Measurements from ENCODE around the gene EBPL.

Gene EBPL

DNA sequence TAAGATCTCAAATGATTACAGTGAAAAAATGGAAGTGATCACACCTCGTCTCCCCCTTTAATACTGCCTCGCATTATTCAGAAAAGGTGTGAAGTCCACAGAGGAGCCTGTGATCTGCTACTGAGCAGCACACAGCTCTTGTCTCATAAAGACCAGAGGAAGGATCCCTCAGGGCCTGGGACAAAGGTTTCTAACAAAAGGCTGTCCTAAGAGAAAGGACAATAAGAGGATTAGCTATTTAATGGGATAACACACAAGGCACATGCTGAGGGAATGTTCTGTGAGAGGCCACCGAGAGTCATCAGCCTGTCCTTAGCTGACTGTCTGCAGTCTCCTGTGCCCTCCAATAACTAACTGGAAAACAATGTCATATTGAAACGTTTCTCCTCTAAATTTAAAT, 26.7 kb downstream of the EBPL start:
- H3K36me3 ChIP-seq (ENCODE audit: control insufficient read depth in 1 of 2, insufficient read depth in 2 of 2, low read depth in 1 of 2, low read length in 2 of 2) = peaks cover 24 to 43% of the 10 kb centered on the region in 2 experiments
- no peak overlapping the region for H3K14ac ChIP-seq (ENCODE audit: low read length in 2 of 2)
- no peak overlapping the region for H4K8ac ChIP-seq (ENCODE audit: low read length)
- no peak overlapping the region for H3K4me3 ChIP-seq (ENCODE audit: insufficient read depth in 1 of 2, low read depth in 1 of 2, low read length in 2 of 2)
- H3K27me3 ChIP-seq (ENCODE audit: control insufficient read depth in 1 of 2, insufficient read depth in 1 of 2, low read length in 2 of 2) = no peaks in the 10 kb centered on the region
- no peak overlapping the region for H2AFZ ChIP-seq (ENCODE audit: low read depth, low read length)
- no peak overlapping the region for H2BK12ac ChIP-seq (ENCODE audit: low read length in 2 of 2)
- no peak overlapping the region for H3K4me2 ChIP-seq (ENCODE audit: low read length, poor library complexity, severe bottlenecking)
- H3K4me1 ChIP-seq (ENCODE audit: control insufficient read depth, insufficient read depth, low read depth, low read length) = peaks cover 4% of the 10 kb centered on the region
- H3K18ac ChIP-seq (ENCODE audit: low read depth in 1 of 2, low read length in 2 of 2) = no peak overlapping the region
- H4K91ac ChIP-seq (ENCODE audit: low read length) = no peak overlapping the region
- H3K4ac ChIP-seq (ENCODE audit: low read depth in 1 of 2, low read length in 2 of 2) = no peak overlapping the region
- H2BK15ac ChIP-seq (ENCODE audit: low read depth, poor library complexity, severe bottlenecking) = no peak overlapping the region
- 94% methylated on average over 3 of the region's 4 CpGs for WGBS
- H2BK5ac ChIP-seq (ENCODE audit: low read depth, low read length, poor library complexity, severe bottlenecking) = no peak overlapping the region
- no peak overlapping the region for H3K9ac ChIP-seq (ENCODE audit: low read length)
- no peak overlapping the region for H2BK120ac ChIP-seq (ENCODE audit: low read depth, low read length)
- DNase-seq = no peak
- H3K27ac ChIP-seq (ENCODE audit: low read length, poor library complexity, severe bottlenecking) = no peak overlapping the region
- H3K9me3 ChIP-seq (ENCODE audit: control insufficient read depth, low read length) = no peaks in the 10 kb centered on the region
- peaks cover 24% of the 10 kb centered on the region for H3K79me1 ChIP-seq (replicated peaks; ENCODE audit: low read length, poor library complexity, severe bottlenecking)
- H3K23ac ChIP-seq (ENCODE audit: low read length in 2 of 2) = no peak overlapping the region
- H2AK5ac ChIP-seq (ENCODE audit: low read length, severe bottlenecking) = no peak overlapping the region

DNA sequence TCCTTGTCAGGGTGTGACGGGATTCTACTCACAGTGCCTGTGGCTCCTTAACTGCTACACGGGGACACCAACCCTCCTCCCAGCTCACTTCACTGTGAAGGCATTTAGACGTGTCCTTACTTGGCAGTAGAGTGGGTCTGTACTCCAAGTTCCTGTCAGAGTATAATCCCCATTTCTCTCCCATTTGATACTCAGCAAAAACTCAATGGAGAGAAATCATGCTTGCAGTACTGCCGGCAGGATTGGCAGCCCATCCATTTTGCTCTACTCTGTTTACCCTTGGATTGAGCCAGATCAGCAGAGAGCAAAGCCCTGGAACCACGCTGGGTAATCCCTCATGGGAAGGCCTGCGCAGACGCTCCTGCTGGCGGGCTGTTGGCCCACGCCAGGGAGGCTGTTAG, 34.0 kb downstream of the EBPL start:
- Histone ChIP-seq H3K9me3 (ENCODE audit: control insufficient read depth, low read length) (no peaks in the 10 kb centered on the region), H3K23ac (ENCODE audit: low read length in 2 of 2) (no peak overlapping the region), H4K91ac (ENCODE audit: low read length) (no peak overlapping the region), H3K4me1 (ENCODE audit: control insufficient read depth, insufficient read depth, low read depth, low read length) (no peaks in the 10 kb centered on the region), H3K9ac (ENCODE audit: low read length) (no peak overlapping the region), H3K27ac (ENCODE audit: low read length, poor library complexity, severe bottlenecking) (no peak overlapping the region), H2AFZ (ENCODE audit: low read depth, low read length) (no peak overlapping the region), H3K18ac (ENCODE audit: low read depth in 1 of 2, low read length in 2 of 2) (no peak overlapping the region), H3K4me2 (ENCODE audit: low read length, poor library complexity, severe bottlenecking) (no peak overlapping the region), H3K4ac (ENCODE audit: low read depth in 1 of 2, low read length in 2 of 2) (no peak overlapping the region), H2AK5ac (ENCODE audit: low read length, severe bottlenecking) (no peak overlapping the region), H2BK15ac (ENCODE audit: low read depth, poor library complexity, severe bottlenecking) (no peak overlapping the region), H3K27me3 (ENCODE audit: control insufficient read depth in 1 of 2, insufficient read depth in 1 of 2, low read length in 2 of 2) (no peaks in the 10 kb centered on the region), H3K4me3 (ENCODE audit: insufficient read depth in 1 of 2, low read depth in 1 of 2, low read length in 2 of 2) (no peak overlapping the region), H3K79me1 (replicated peaks; ENCODE audit: low read length, poor library complexity, severe bottlenecking) (no peaks in the 10 kb centered on the region), H2BK120ac (ENCODE audit: low read depth, low read length) (no peak overlapping the region), H2BK12ac (ENCODE audit: low read length in 2 of 2) (no peak overlapping the region), H2BK5ac (ENCODE audit: low read depth, low read length, poor library complexity, severe bottlenecking) (no peak overlapping the region), H4K8ac (ENCODE audit: low read length) (no peak overlapping the region), H3K14ac (ENCODE audit: low read length in 2 of 2) (no peak overlapping the region), H3K36me3 (ENCODE audit: control insufficient read depth in 1 of 2, insufficient read depth in 2 of 2, low read depth in 1 of 2, low read length in 2 of 2) (peaks cover 13 to 25% of the 10 kb centered on the region in 2 experiments)
- no peak for DNase-seq
- 96% methylated on average over 9 of the region's 9 CpGs for WGBS

GRCh38 chr13:49655906-49656305, 35.4 kb downstream of the EBPL start:
- no peaks in the 10 kb centered on the region for H3K27me3 ChIP-seq (ENCODE audit: control insufficient read depth in 1 of 2, insufficient read depth in 1 of 2, low read length in 2 of 2)

DNA sequence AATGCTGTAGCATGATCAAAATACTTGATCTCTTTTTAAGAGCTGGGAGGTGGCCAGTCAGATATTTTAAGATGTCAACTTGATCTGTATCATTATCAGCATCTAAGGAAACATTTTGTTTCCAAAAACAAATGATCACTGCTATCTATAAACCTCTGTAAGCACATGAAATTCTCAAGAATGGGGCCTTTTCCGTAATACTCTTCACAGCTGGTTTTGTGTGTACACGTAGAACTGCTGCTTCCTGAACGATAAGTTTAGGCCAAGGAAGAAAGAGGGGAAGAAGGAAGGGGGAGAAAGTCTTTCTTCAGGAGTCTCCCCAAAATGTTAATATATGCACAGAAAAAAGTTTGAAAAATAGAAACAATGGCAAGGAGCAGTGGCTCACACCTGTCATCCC, 37.3 kb downstream of the EBPL start:
- no peak overlapping the region for H2BK5ac ChIP-seq (ENCODE audit: low read depth, low read length, poor library complexity, severe bottlenecking)
- H4K8ac ChIP-seq (ENCODE audit: low read length) = no peak overlapping the region
- H3K4ac ChIP-seq (ENCODE audit: low read depth in 1 of 2, low read length in 2 of 2) = no peak overlapping the region
- no peaks in the 10 kb centered on the region for H3K9me3 ChIP-seq (ENCODE audit: control insufficient read depth, low read length)
- H2AK5ac ChIP-seq (ENCODE audit: low read length, severe bottlenecking) = no peak overlapping the region
- no peak for DNase-seq
- H3K9ac ChIP-seq (ENCODE audit: low read length) = no peak overlapping the region
- no peak overlapping the region for H2BK12ac ChIP-seq (ENCODE audit: low read length in 2 of 2)
- H4K91ac ChIP-seq (ENCODE audit: low read length) = no peak overlapping the region
- H2AFZ ChIP-seq (ENCODE audit: low read depth, low read length) = no peak overlapping the region
- H3K4me3 ChIP-seq (ENCODE audit: insufficient read depth in 1 of 2, low read depth in 1 of 2, low read length in 2 of 2) = no peak overlapping the region
- H3K14ac ChIP-seq (ENCODE audit: low read length in 2 of 2) = no peak overlapping the region
- no peaks in the 10 kb centered on the region for H3K4me1 ChIP-seq (ENCODE audit: control insufficient read depth, insufficient read depth, low read depth, low read length)
- H3K18ac ChIP-seq (ENCODE audit: low read depth in 1 of 2, low read length in 2 of 2) = no peak overlapping the region
- no peak overlapping the region for H2BK15ac ChIP-seq (ENCODE audit: low read depth, poor library complexity, severe bottlenecking)
- H3K27me3 ChIP-seq (ENCODE audit: control insufficient read depth in 1 of 2, insufficient read depth in 1 of 2, low read length in 2 of 2) = no peaks in the 10 kb centered on the region
- H3K36me3 ChIP-seq (ENCODE audit: control insufficient read depth in 1 of 2, insufficient read depth in 2 of 2, low read depth in 1 of 2, low read length in 2 of 2) = peaks cover 0 to 5% of the 10 kb centered on the region in 2 experiments
- H3K23ac ChIP-seq (ENCODE audit: low read length in 2 of 2) = no peak overlapping the region
- H2BK120ac ChIP-seq (ENCODE audit: low read depth, low read length) = no peak overlapping the region
- H3K27ac ChIP-seq (ENCODE audit: low read length, poor library complexity, severe bottlenecking) = no peak overlapping the region
- 100% methylated on average over 3 of the region's 3 CpGs for WGBS
- no peaks in the 10 kb centered on the region for H3K79me1 ChIP-seq (replicated peaks; ENCODE audit: low read length, poor library complexity, severe bottlenecking)
- no peak overlapping the region for H3K4me2 ChIP-seq (ENCODE audit: low read length, poor library complexity, severe bottlenecking)

More at GRCh38 chr13:49655906-49656305, 35.4 kb downstream of the EBPL start:
- Histone ChIP-seq H4K8ac (ENCODE audit: low read length) (no peak overlapping the region), H4K91ac (ENCODE audit: low read length) (no peak overlapping the region), H3K14ac (ENCODE audit: low read length in 2 of 2) (no peak overlapping the region), H3K4me2 (ENCODE audit: low read length, poor library complexity, severe bottlenecking) (no peak overlapping the region), H2BK12ac (ENCODE audit: low read length in 2 of 2) (no peak overlapping the region), H2AFZ (ENCODE audit: low read depth, low read length) (no peak overlapping the region), H3K4me1 (ENCODE audit: control insufficient read depth, insufficient read depth, low read depth, low read length) (no peaks in the 10 kb centered on the region), H3K79me1 (replicated peaks; ENCODE audit: low read length, poor library complexity, severe bottlenecking) (no peaks in the 10 kb centered on the region), H3K9ac (ENCODE audit: low read length) (no peak overlapping the region), H3K4me3 (ENCODE audit: insufficient read depth in 1 of 2, low read depth in 1 of 2, low read length in 2 of 2) (no peak overlapping the region), H3K4ac (ENCODE audit: low read depth in 1 of 2, low read length in 2 of 2) (no peak overlapping the region), H3K27ac (ENCODE audit: low read length, poor library complexity, severe bottlenecking) (no peak overlapping the region), H2AK5ac (ENCODE audit: low read length, severe bottlenecking) (no peak overlapping the region), H2BK5ac (ENCODE audit: low read depth, low read length, poor library complexity, severe bottlenecking) (no peak overlapping the region), H3K9me3 (ENCODE audit: control insufficient read depth, low read length) (no peaks in the 10 kb centered on the region), H3K23ac (ENCODE audit: low read length in 2 of 2) (no peak overlapping the region), H3K36me3 (ENCODE audit: control insufficient read depth in 1 of 2, insufficient read depth in 2 of 2, low read depth in 1 of 2, low read length in 2 of 2) (peaks cover 11 to 13% of the 10 kb centered on the region in 2 experiments), H2BK15ac (ENCODE audit: low read depth, poor library complexity, severe bottlenecking) (no peak overlapping the region), H3K18ac (ENCODE audit: low read depth in 1 of 2, low read length in 2 of 2) (no peak overlapping the region), H2BK120ac (ENCODE audit: low read depth, low read length) (no peak overlapping the region)
- 79% methylated on average over 3 of the region's 3 CpGs for WGBS
- no peak for DNase-seq
